H9 (cell line): ENCODE measurements around the gene MACROD1. TPM values are rescaled to one million over a fixed set of nuclear protein-coding genes. Genes with fewer than 3 reads are reported as not detected.

Experiments used
- DNase-seq: peaks from one replicate; pipeline ENCODE4 v3.0.0-alpha.2; 2017
- H2AFZ ChIP-seq: one replicate; pipeline ENCODE4 v1.6.1; 2013; ENCODE audit warnings: mild to moderate bottlenecking, low read length, control low read depth, moderate library complexity
- H2AK5ac ChIP-seq: 2 replicates; pipeline ENCODE4 v1.6.1; 2013; ENCODE audit warnings: low read length, control low read depth, mixed read lengths; ENCODE audit not compliant: insufficient read length
- H2BK120ac ChIP-seq: one replicate; pipeline ENCODE4 v1.6.1; 2013; ENCODE audit warnings: low read depth, mild to moderate bottlenecking, low read length, control low read depth, inconsistent platforms; ENCODE audit not compliant: poor library complexity, severe bottlenecking
- H2BK12ac ChIP-seq: 2 replicates; pipeline ENCODE4 v1.6.1; 2013; ENCODE audit warnings: low read length, control low read depth, mixed read lengths, low read depth; ENCODE audit not compliant: insufficient read length
- H2BK15ac ChIP-seq: 2 replicates; pipeline ENCODE4 v1.6.1; 2013; ENCODE audit warnings: low read depth, low read length, control low read depth
- H2BK20ac ChIP-seq: one replicate; pipeline ENCODE4 v1.6.1; 2013; ENCODE audit warnings: low read depth, mild to moderate bottlenecking, low read length, control low read depth, inconsistent platforms; ENCODE audit not compliant: poor library complexity, severe bottlenecking
- H2BK5ac ChIP-seq: 2 replicates; pipeline ENCODE4 v1.6.1; 2013; ENCODE audit warnings: low read length, control low read depth, mixed read lengths; ENCODE audit not compliant: insufficient read length
- H3K14ac ChIP-seq: 2 replicates; pipeline ENCODE4 v1.6.1; 2013; ENCODE audit warnings: low read length, control low read depth; ENCODE audit not compliant: insufficient read depth
- H3K18ac ChIP-seq: 2 replicates; pipeline ENCODE4 v1.6.1; 2013; ENCODE audit warnings: low read depth, mild to moderate bottlenecking, mixed read lengths, low read length, control low read depth; ENCODE audit not compliant: insufficient read length
- H3K23ac ChIP-seq: 2 replicates; pipeline ENCODE4 v1.6.1; 2013; ENCODE audit warnings: low read length, control low read depth, mixed read lengths, low read depth; ENCODE audit not compliant: insufficient read length
- H3K23me2 ChIP-seq: 2 replicates; pipeline ENCODE4 v1.6.1; 2013; ENCODE audit warnings: low read depth, mild to moderate bottlenecking, mixed read lengths, low read length, control low read depth; ENCODE audit not compliant: insufficient read length, poor library complexity, severe bottlenecking
- H3K27ac ChIP-seq: 2 replicates; pipeline ENCODE4 v1.5.1; 2013; ENCODE audit warnings: low read length, control low read depth, mixed read lengths, low read depth; ENCODE audit not compliant: insufficient read length
- H3K27me3 ChIP-seq: 2 replicates; pipeline ENCODE4 v1.6.1; 2013; ENCODE audit warnings: low read length, control low read depth, inconsistent platforms; ENCODE audit not compliant: insufficient read depth
- H3K4ac ChIP-seq: 2 replicates; pipeline ENCODE4 v1.6.1; 2013; ENCODE audit warnings: low read depth, mild to moderate bottlenecking, control low read depth, inconsistent platforms, low read length, moderate library complexity
- H3K4me1 ChIP-seq: 2 replicates; pipeline ENCODE4 v1.6.1; 2013; ENCODE audit warnings: low read length, control low read depth, inconsistent platforms; ENCODE audit not compliant: insufficient read depth
- H3K4me2 ChIP-seq: 2 replicates; pipeline ENCODE4 v1.6.1; 2013; ENCODE audit warnings: low read length, control low read depth, mixed read lengths; ENCODE audit not compliant: insufficient read length, insufficient read depth
- H3K56ac ChIP-seq: 2 replicates; pipeline ENCODE4 v1.6.1; 2013; ENCODE audit warnings: low read depth, mild to moderate bottlenecking, mixed read lengths, low read length, control low read depth; ENCODE audit not compliant: insufficient read length
- H3K79me1 ChIP-seq: 2 replicates; pipeline ENCODE4 v1.6.1; 2013; ENCODE audit warnings: low read depth, mild to moderate bottlenecking, moderate library complexity, low read length, control low read depth, inconsistent platforms; ENCODE audit not compliant: insufficient read depth, poor library complexity, severe bottlenecking
- H3K79me2 ChIP-seq: 2 replicates; pipeline ENCODE4 v1.6.1; 2013; ENCODE audit warnings: low read length, control low read depth, inconsistent platforms; ENCODE audit not compliant: insufficient read depth
- H3K9ac ChIP-seq: 2 replicates; pipeline ENCODE4 v1.6.1; 2013; ENCODE audit warnings: low read length, control low read depth, mixed read lengths; ENCODE audit not compliant: insufficient read length; ENCODE audit errors: extremely low read depth
- H3K9me3 ChIP-seq: one replicate; pipeline ENCODE4 v1.6.1; 2013; ENCODE audit warnings: low read depth, low read length, inconsistent platforms; ENCODE audit not compliant: control insufficient read depth
- H3T11ph ChIP-seq: one replicate; pipeline ENCODE4 v1.6.1; 2013; ENCODE audit warnings: mild to moderate bottlenecking, low read length, control low read depth, inconsistent platforms
- H4K20me1 ChIP-seq: one replicate; pipeline ENCODE4 v1.6.1; 2013; ENCODE audit not compliant: control insufficient read depth, insufficient read length, insufficient read depth
- H4K5ac ChIP-seq: 2 replicates; pipeline ENCODE4 v1.6.1; 2013; ENCODE audit warnings: low read depth, mild to moderate bottlenecking, mixed read lengths, low read length, control low read depth; ENCODE audit not compliant: insufficient read length
- H4K8ac ChIP-seq: replicated peaks from 2 replicates; pipeline ENCODE4 v1.6.1; 2013; ENCODE audit warnings: low read length, control low read depth, mixed read lengths, low read depth; ENCODE audit not compliant: insufficient read length
- H4K91ac ChIP-seq: 2 replicates; pipeline ENCODE4 v1.6.1; 2013; ENCODE audit warnings: low read depth, mild to moderate bottlenecking, moderate library complexity, mixed read lengths, low read length, control low read depth; ENCODE audit not compliant: insufficient read length
- H3K27ac Mint-ChIP-seq, 3 experiments: 2 replicates in 2 of 3; 3 replicates in 1 of 3; pipeline ENCODE4 v1.8.0; 2020 to 2021; ENCODE audit warnings: mixed read lengths in 3 of 3, mild to moderate bottlenecking in 1 of 3, moderate library complexity in 1 of 3
- H3K27me3 Mint-ChIP-seq: 2 replicates; pipeline ENCODE4 v1.8.0; 2021; ENCODE audit warnings: low read depth, mild to moderate bottlenecking, moderate library complexity, mixed read lengths
- H3K36me3 Mint-ChIP-seq, 3 experiments: 2 replicates in 2 of 3; 3 replicates in 1 of 3; pipeline ENCODE4 v1.8.0; 2020 to 2021; ENCODE audit warnings: low read depth in 3 of 3, mixed read lengths in 3 of 3; ENCODE audit not compliant: insufficient read depth in 1 of 3
- H3K4me1 Mint-ChIP-seq, 2 experiments: 2 replicates each; pipeline ENCODE4 v1.8.0; 2020; ENCODE audit warnings: mixed read lengths in 2 of 2
- H3K4me3 Mint-ChIP-seq, 2 experiments: 2 replicates in 1 of 2; 3 replicates in 1 of 2; pipeline ENCODE4 v1.8.0; 2020 to 2021; ENCODE audit warnings: mild to moderate bottlenecking in 2 of 2, mixed read lengths in 2 of 2, moderate library complexity in 1 of 2
- H3K9me3 Mint-ChIP-seq, 2 experiments: 2 replicates in 1 of 2; 3 replicates in 1 of 2; pipeline ENCODE4 v1.8.0; 2020; ENCODE audit warnings: mild to moderate bottlenecking in 2 of 2, mixed read lengths in 2 of 2, moderate library complexity in 1 of 2
- CTCF ChIP-seq: fragments of 200-600 bp; sonication (generic); conservative IDR thresholded peaks from 3 replicates; pipeline ENCODE4 v1.8.0; 2021; ENCODE audit warnings: antibody characterized with exemption, mild to moderate bottlenecking
- WGBS: extraction: QIAGEN DNeasy Blood & Tissue Kit; methylation state at CpG from one replicate; pipeline ENCODE4 v1.1.7; 2013; ENCODE audit warnings: missing lambda C conversion rate, low lambda C conversion rate, mixed read lengths; ENCODE audit not compliant: insufficient read length; ENCODE audit errors: extremely low coverage; 5-methylcytosine and 5-hydroxymethylcytosine counted together
- total RNA-seq: library from RNA; stranded (reverse); gene quantifications from 2 replicates; pipeline ENCODE4 v1.2.1, GENCODE V29; 2021

Gene MACROD1
- total RNA-seq, 1 experiment from 2014 or later, result 21.2 TPM

DNA sequence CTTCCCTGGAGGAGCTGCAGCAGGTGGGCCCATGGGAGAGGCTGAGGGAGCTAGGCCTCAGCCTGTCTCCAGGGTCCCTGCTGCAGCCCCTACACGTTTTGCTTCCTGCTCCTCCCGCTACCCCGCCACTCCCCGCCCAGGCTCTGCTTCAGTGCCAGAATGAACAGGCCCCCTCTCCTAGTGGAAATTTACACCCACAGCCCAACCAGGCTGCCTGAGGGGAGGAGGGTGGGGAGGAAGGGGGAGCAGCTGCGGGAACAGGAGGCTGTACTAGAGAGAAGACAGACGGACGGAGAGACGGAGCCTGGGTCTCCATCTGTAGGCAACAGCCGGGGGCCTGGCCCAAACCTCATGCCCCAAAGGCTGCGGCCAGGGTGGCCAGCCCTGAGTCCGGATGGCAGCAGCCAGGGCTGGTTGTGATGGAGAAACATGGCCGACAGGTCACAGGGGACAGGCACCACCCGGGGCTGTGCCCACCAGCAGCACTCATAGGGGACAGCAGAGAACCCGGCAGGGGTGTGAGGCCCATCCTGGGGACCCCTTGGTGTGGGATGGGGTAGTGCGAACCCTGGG lies 109.6 kb downstream of the MACROD1 start:
- H3T11ph ChIP-seq, result no peak overlapping the region
- H3K23me2 ChIP-seq, result peaks cover 10% of the 10 kb centered on the region
- Mint-ChIP-seq H3K4me1 (peaks cover 32 to 38% of the 10 kb centered on the region in 2 experiments), H3K27ac (no peak overlapping the region), H3K4me3 (no peak overlapping the region), H3K27me3 (peaks cover 77% of the 10 kb centered on the region), H3K36me3 (no peaks in the 10 kb centered on the region), H3K9me3 (no peaks in the 10 kb centered on the region; a peak in 1 of 5 replicates)
- H2BK15ac ChIP-seq, result no peak overlapping the region
- peaks cover 2% of the 10 kb centered on the region; the same call in 1 of the 2 replicates for H3K4me1 ChIP-seq
- no peak overlapping the region for H3K56ac ChIP-seq
- no peak overlapping the region for H3K4ac ChIP-seq
- H3K27me3 ChIP-seq, result peaks cover 19% of the 10 kb centered on the region; the same call in 1 of the 2 replicates
- H2AFZ ChIP-seq, result no peak overlapping the region
- H3K27ac ChIP-seq, result no peak overlapping the region
- no CpG with 5 or more reads among the region's 15 CpGs for WGBS
- H3K23ac ChIP-seq, result no peak overlapping the region
- no peak overlapping the region for H3K18ac ChIP-seq
- H2BK20ac ChIP-seq, result no peak overlapping the region
- H2BK120ac ChIP-seq, result no peak overlapping the region
- H2BK5ac ChIP-seq, result no peak overlapping the region
- no peaks in the 10 kb centered on the region for H3K79me1 ChIP-seq
- TF ChIP-seq CTCF, result no peak
- no peak overlapping the region for H2AK5ac ChIP-seq
- no peaks in the 10 kb centered on the region for H3K79me2 ChIP-seq
- H4K5ac ChIP-seq, result no peak overlapping the region
- no peak overlapping the region for H4K8ac ChIP-seq
- H3K4me2 ChIP-seq, result no peak overlapping the region
- H3K14ac ChIP-seq, result no peak overlapping the region
- H2BK12ac ChIP-seq, result no peak overlapping the region
- no peaks in the 10 kb centered on the region for H4K20me1 ChIP-seq
- no peak for DNase-seq
- H3K9ac ChIP-seq, result no peak overlapping the region
- no peaks in the 10 kb centered on the region for H3K9me3 ChIP-seq
- H4K91ac ChIP-seq, result no peak overlapping the region
